GM19463 (cell line): Measurements from ENCODE around the gene VAV2.

Source experiments
- ATAC-seq: cut with Tn5 transposase; IDR thresholded peaks from one replicate; pipeline ENCODE4 v1.9.1; 2021; ENCODE audit warnings: mild to moderate bottlenecking, moderate library complexity; ENCODE audit not compliant: unreplicated experiment

The VAV2 gene

DNA sequence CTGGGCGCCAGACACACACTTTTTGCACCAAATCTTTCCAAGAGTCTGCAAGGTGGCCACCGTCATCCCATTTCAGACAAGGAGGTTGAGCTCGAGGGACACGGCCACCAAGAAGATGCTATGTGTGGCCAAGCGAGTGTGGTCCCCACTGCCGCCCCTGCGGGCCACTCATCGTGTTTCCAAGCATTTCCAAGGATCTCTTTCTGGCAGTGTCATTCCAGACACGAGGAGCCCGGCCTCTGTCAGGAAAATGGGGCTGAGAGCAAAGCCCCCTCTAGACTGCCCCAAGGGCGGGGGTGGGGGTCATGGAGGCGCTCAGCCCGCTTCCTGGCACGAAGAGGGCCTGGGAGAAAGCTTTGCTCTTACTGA lies 10.6 kb downstream of the VAV2 start:
- no peak for ATAC-seq

- ATAC-seq, result no peak
Observed at GRCh38 chr9:133980864-133981588, 11.1 kb downstream of the VAV2 start.

DNA sequence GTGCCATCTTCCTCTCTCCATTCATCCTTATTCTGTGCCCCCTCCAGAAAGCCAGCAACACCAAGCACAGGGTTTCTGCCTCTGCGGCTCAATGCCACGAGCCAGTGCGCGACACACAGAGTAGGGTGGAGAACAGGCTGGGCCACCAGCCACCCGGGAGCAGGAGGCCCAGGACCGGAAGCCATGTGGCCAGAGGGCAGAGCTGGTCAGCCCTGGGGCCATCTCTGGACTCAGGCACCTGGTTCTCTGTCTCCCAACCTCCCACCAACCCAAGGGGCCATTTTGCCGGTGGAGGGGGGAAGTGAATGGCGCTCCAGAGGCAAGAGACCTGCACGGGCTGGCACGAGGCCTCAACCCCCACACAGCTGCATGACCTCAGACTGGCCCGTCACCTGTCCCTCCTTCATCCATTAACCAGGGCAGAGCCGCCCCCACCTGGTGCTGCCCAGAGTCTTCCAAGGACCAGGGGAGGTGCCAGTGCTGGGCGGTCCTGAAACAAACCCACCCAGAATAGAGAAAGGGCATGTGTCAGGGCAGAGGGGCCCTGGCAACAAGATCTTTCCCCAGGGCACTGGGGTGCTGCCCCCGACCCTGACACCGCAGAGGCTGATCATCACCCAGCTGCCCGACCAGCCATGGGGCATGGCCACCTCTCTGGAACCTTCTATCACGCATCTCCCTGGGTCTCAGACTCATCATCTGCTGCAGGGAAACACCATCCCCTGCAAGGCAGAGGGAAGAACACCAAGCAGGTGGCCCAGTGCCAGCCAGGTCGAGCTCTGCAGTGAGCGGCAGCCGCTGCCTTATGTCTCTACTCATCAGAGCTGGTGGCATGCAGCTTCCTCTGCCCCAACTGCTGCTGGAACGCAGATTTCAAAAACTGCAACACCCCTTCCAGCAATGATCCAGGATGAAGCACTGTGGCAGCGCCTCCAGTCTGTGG lies 11.9 kb downstream of the VAV2 start:
- no peak for ATAC-seq

DNA sequence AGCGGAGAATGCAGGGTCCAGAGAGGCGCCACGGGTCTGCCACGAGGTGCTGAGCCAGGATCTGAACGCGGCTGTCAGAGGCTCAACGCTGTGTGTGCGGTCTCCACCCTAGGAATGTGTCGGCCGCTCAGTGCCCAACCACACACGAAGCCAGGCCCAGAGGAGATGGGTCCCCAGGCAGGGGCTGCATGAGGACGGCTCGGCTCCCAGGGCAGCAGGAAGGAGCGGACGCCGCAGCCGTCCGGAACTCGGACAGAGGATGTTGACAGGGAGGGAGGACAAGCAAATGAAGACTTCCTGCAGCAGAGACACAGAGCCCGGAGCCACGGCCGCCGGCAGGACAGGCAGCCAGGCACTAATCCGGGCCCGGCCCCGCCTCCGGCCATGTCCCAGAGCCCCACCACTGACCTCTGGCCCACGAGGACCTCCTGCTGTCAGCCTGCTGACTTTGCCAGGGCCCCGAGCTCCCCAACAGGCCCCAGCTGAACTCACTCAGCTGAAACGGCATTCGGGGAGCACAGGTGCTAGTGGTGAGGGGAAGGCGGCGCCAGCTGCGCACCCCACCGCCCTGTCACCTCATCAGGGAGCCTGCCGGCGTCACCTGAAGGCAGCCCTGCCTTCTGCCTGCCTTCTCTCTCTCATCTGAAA lies 12.7 kb downstream of the VAV2 start:
- no peak for ATAC-seq

- no peak for ATAC-seq
Observed at GRCh38 chr9:133978899-133979272, 13.2 kb downstream of the VAV2 start.

DNA sequence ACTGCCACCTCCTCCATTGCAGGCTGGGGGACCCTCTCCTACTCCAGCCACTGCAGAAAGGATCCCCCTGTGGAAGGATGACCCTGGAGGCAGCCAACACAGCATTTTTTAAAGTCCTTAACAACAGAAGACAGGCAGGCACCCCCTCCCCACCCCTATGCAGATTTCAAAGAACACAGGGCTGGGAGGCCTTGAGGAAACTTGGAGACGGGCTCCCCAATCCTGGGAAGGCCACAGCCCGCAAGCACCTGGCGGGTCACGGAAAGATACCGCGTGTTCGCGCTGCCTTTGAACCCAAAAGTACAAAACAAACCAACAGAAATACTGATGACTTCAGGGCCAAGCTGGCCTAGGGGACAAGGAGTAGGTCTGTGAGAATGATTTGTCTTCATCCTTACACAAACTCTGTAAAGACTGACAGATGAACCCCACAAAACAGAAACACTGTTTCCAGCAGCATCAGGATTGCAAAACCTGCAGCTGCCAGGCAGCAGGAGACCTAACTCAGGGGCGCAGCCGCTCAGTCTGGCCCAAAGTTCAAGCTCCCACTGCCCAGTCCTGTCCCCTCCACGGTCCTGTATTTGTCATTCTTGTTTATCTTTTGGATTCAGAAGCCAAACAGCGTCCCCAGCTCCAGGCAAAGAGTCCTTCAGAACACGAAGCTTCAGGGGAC lies 13.8 kb downstream of the VAV2 start:
- no peak for ATAC-seq

- ATAC-seq, result no peak
Observed at GRCh38 chr9:133977421-133978201, 14.5 kb downstream of the VAV2 start.

DNA sequence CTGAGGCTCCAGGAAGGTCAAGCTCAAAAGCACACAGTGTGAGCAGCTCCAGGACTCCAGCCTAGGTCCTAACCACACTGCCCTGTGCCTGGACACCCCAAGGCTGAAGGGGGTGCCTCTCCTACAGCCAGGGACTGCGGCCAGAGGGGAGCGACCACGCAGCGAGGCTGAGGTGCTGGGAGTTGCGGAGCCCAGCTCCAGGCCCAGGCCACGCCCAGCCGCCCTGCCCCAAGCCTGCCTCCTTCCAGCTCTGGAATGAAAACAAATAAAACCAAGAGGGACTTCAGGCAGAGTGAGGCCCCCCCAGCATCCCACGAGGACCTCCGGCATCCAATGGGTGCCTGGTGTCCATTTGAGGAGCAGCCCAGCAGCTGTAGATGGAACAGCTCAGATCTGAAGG lies 15.2 kb downstream of the VAV2 start:
- no peak for ATAC-seq

- ATAC-seq, result no peak
Observed at GRCh38 chr9:133976191-133976861, 15.8 kb downstream of the VAV2 start.

GRCh38 chr9:133975511-133975910 lies 16.6 kb downstream of the VAV2 start:
- ATAC-seq, result no peak

- no peak for ATAC-seq
Observed at GRCh38 chr9:133974631-133975341, 17.3 kb downstream of the VAV2 start.

GRCh38 chr9:133973791-133974630 lies 18.1 kb downstream of the VAV2 start:
- ATAC-seq, result no peak

DNA sequence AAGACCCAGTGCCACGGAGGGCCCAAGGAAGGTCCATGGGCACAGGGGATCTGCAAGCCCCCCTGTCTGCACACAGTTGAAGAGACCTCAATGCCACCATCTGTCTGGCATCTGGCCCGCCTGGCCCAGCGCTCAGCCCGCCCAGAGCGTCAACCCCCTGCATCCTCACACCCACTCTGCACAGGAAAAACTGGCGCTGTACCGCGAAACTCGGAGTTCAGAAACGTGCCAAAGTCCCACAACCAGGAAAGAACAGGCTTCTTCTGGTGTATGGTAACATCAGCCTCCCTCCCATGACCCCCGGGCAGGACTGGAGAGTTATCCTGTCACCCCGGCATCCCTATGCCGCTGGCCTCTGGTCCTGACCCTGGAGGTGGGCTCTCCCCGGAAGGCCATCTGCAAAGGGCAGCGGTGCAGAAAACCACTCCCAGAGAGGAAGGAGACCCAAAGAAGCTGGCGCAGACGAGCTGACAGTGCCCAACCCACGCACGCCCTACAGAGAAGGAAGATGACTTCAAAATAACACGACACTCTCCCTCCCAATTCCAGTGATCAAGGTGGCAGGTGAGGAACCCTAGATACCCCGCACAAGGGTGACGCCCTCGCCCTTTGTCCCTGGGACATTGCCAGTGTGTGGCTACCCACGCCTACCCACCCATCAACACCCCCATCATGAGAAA lies 18.9 kb downstream of the VAV2 start:
- ATAC-seq, result no peak

- no peak for ATAC-seq
Observed at GRCh38 chr9:133971981-133972941, 19.9 kb downstream of the VAV2 start.

- ATAC-seq, result no peak
Observed at GRCh38 chr9:133971121-133971951, 20.8 kb downstream of the VAV2 start.

GRCh38 chr9:133970581-133971058 lies 21.5 kb downstream of the VAV2 start:
- ATAC-seq, result no peak
